Esophagus squamous epithelium (tissue), 4 donors: ENCODE measurements around the gene MVK.

Experiments
- POLR2A ChIP-seq, 4 donors: fragments of 450-650 bp; IDR thresholded peaks; one replicate each; pipeline ENCODE4 v1.6.1; 2017; ENCODE audit warnings: antibody characterized with exemption in 4 of 4, mild to moderate bottlenecking in 4 of 4, moderate library complexity in 3 of 4
- TF ChIP-seq, protein P1 (sequence below), 6 experiments: fragments of 450-650 bp in 4 of 6; fragments of 200-600 bp in 2 of 6; sonication (generic) in 2 of 6; IDR thresholded peaks; one replicate each; pipeline ENCODE4 v1.5.1; 2016 to 2019; ENCODE audit warnings: antibody characterized with exemption in 6 of 6, mild to moderate bottlenecking in 4 of 6, moderate library complexity in 4 of 6

DNA sequence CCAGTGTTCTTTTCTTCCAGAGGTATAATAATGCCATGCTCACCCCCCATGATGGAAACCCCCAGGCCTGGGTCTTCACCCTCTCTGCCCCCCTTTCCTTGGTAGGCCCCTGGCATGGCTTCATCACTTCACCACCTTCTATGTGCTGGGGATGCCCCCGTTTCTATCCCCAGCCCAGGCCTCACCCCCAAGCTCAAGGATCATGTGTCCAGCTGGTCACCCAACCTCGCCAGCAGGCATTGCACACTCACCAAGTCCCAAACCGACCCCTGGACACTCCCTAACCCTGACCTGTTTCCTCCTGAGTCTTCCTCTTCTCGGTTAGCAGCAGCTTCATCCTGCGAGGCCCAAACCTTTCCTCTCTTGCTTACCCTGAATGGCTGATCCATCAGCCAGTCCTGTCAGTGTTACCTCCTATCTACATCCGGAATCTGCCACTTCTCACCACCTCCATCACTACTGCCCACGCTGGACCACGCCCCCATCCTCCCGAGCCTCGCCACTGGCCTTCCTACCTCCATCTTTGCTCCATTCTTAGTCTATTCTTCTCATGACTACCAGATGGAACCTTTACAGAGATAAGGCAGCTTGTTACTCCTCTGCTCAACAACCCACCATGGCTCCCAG is 69.0 kb downstream of the MVK start:
- no peak for TF ChIP-seq POLR2A (IDR thresholded peaks at IDR 0.05)
- TF ChIP-seq, protein P1, sequence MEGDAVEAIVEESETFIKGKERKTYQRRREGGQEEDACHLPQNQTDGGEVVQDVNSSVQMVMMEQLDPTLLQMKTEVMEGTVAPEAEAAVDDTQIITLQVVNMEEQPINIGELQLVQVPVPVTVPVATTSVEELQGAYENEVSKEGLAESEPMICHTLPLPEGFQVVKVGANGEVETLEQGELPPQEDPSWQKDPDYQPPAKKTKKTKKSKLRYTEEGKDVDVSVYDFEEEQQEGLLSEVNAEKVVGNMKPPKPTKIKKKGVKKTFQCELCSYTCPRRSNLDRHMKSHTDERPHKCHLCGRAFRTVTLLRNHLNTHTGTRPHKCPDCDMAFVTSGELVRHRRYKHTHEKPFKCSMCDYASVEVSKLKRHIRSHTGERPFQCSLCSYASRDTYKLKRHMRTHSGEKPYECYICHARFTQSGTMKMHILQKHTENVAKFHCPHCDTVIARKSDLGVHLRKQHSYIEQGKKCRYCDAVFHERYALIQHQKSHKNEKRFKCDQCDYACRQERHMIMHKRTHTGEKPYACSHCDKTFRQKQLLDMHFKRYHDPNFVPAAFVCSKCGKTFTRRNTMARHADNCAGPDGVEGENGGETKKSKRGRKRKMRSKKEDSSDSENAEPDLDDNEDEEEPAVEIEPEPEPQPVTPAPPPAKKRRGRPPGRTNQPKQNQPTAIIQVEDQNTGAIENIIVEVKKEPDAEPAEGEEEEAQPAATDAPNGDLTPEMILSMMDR (IDR thresholded peaks at IDR 0.05) = no peak
